Lung (tissue), 12 donors: Measurements from ENCODE around the gene NRXN2. TPM values are rescaled to one million over a fixed set of nuclear protein-coding genes. Genes with fewer than 3 reads are reported as not detected.

Source experiments
- ATAC-seq: fragments of 200-7000 bp; cut with Tn5 transposase; one replicate; pipeline ENCODE4 v1.9.1; 2020; ENCODE audit warnings: moderate number of reproducible peaks; ENCODE audit not compliant: insufficient read depth, low FRiP score
- DNase-seq, 3 donors: peaks; one replicate each; pipeline ENCODE4 v3.0.0-alpha.2; 2013 to 2017
- H3K27ac ChIP-seq, 2 donors: one replicate each; pipeline ENCODE4 v1.5.1; 2013; ENCODE audit warnings: mild to moderate bottlenecking in 2 of 2, moderate library complexity in 2 of 2, control low read depth in 1 of 2, inconsistent platforms in 1 of 2, low read depth in 1 of 2, low read length in 1 of 2
- H3K27me3 ChIP-seq, 3 donors: one replicate each; pipeline ENCODE4 v1.5.1; 2013; ENCODE audit warnings: low read length in 2 of 3; ENCODE audit not compliant: control insufficient read depth in 3 of 3, insufficient read depth in 3 of 3
- H3K36me3 ChIP-seq, 4 donors: one replicate each; pipeline ENCODE4 v1.5.1; 2013; ENCODE audit warnings: low read length in 4 of 4, mild to moderate bottlenecking in 1 of 4, moderate library complexity in 1 of 4; ENCODE audit not compliant: control insufficient read depth in 4 of 4, insufficient read depth in 4 of 4
- H3K4me1 ChIP-seq, 5 donors: one replicate each; pipeline ENCODE4 v1.5.1; 2013; ENCODE audit warnings: low read length in 5 of 5, mild to moderate bottlenecking in 2 of 5, moderate library complexity in 1 of 5; ENCODE audit not compliant: control insufficient read depth in 5 of 5, insufficient read depth in 5 of 5
- H3K4me3 ChIP-seq: one replicate; pipeline ENCODE4 v1.5.1; 2013; ENCODE audit warnings: mild to moderate bottlenecking, control low read depth, moderate library complexity
- H3K9ac ChIP-seq, 2 donors: one replicate each; pipeline ENCODE4 v1.5.1; 2013; ENCODE audit warnings: low read length in 2 of 2, control low read depth in 1 of 2; ENCODE audit not compliant: insufficient read depth in 1 of 2
- H3K9me3 ChIP-seq, 4 donors: one replicate each; pipeline ENCODE4 v1.5.1; 2013; ENCODE audit warnings: low read length in 3 of 4, mild to moderate bottlenecking in 1 of 4, moderate library complexity in 1 of 4; ENCODE audit not compliant: control insufficient read depth in 4 of 4, insufficient read depth in 3 of 4
- CTCF ChIP-seq: IDR thresholded peaks from 2 replicates; pipeline ENCODE4 v1.5.1; 2012; ENCODE audit warnings: mild to moderate bottlenecking; ENCODE audit errors: control extremely low read depth, extremely low read depth
- WGBS, 2 donors: extraction: QIAGEN DNeasy Blood & Tissue Kit; methylation state at CpG; one replicate each; pipeline ENCODE4 v1.1.7; 2013; 5-methylcytosine and 5-hydroxymethylcytosine counted together
- polyA plus RNA-seq, 2 donors: library from polyadenylated mRNA; stranded (reverse); fragments of 200-250 nt; gene quantifications; one replicate each; pipeline ENCODE4 v1.2.1, GENCODE V29; 2013
- total RNA-seq, 2 donors: library from RNA; depleted of rRNA in 1 of 2; stranded (reverse); fragments of >200 nt in 1 of 2; gene quantifications; one replicate each; pipeline ENCODE4 v1.2.1, GENCODE V29; 2014 to 2021
- donor health status: control.
- donor health status: control.
- donor health status: Bipolar disorder and iron deficiency.
- donor health status: healthy.
- donor health status: DM: yes; HTN: yes; CAD: no.

NRXN2 gene
- total and polyA plus RNA-seq, 4 donors, result 0.39 to 6.6 (median 1.1) TPM

- DNase-seq, result no peak
- no peak for TF ChIP-seq CTCF
- Histone ChIP-seq H3K4me1 (peaks cover 0 to 17% (median 8%) of the 10 kb centered on the region in 5 donors), H3K9me3 (no peaks in the 10 kb centered on the region), H3K27ac (peak overlapping the region; percentile 28 to 57), H3K9ac (peak overlapping the region in 1 of 2 donors; percentile 13), H3K4me3 (no peak overlapping the region), H3K27me3 (no peaks in the 10 kb centered on the region), H3K36me3 (peaks cover 39 to 61% (median 41%) of the 10 kb centered on the region in 4 donors)
- no peak for ATAC-seq
- 79 to 82% methylated on average over 6 of the region's 6 CpGs for WGBS, 2 donors
Observed at GRCh38 chr11:64763526-64764039, 40.6 kb upstream of the NRXN2 start.

- Histone ChIP-seq H3K4me3 (no peak overlapping the region), H3K27me3 (no peaks in the 10 kb centered on the region), H3K27ac (peak overlapping the region; percentile 28 to 57), H3K4me1 (peaks cover 0 to 17% (median 8%) of the 10 kb centered on the region in 5 donors), H3K9me3 (no peaks in the 10 kb centered on the region), H3K36me3 (peaks cover 32 to 55% (median 35%) of the 10 kb centered on the region in 4 donors), H3K9ac (no peak overlapping the region)
- DNase-seq (no peak), ATAC-seq (no peak)
- TF ChIP-seq CTCF, result no peak
- WGBS, 2 donors, result 63 to 64% methylated on average over 13 of the region's 13 CpGs
Observed at GRCh38 chr11:64762674-64763525, 39.9 kb upstream of the NRXN2 start.

GRCh38 chr11:64762277-64762673 lies 39.3 kb upstream of the NRXN2 start:
- H3K36me3 ChIP-seq, result peaks cover 26 to 48% (median 29%) of the 10 kb centered on the region in 4 donors

More at GRCh38 chr11:64762277-64762673, 39.3 kb upstream of the NRXN2 start:
- ATAC-seq (no peak), DNase-seq (peak in 1 of 3 donors; percentile 14)
- Histone ChIP-seq H3K4me3 (no peak overlapping the region), H3K4me1 (peaks cover 0 to 17% (median 8%) of the 10 kb centered on the region in 5 donors), H3K9ac (no peak overlapping the region), H3K27ac (peak overlapping the region in 1 of 2 donors; percentile 23), H3K27me3 (no peaks in the 10 kb centered on the region), H3K9me3 (no peaks in the 10 kb centered on the region)
- 73 to 78% methylated on average over 5 of the region's 5 CpGs for WGBS, 2 donors
- TF ChIP-seq CTCF, result no peak
